HG03575 (cell line): ENCODE results near the gene TNFRSF4.

Source experiments
- ATAC-seq: cut with Tn5 transposase; IDR thresholded peaks from one replicate; pipeline ENCODE4 v1.9.1; 2021; ENCODE audit not compliant: unreplicated experiment, insufficient number of reproducible peaks, low FRiP score; ENCODE audit errors: extremely low read depth

TNFRSF4 gene

DNA sequence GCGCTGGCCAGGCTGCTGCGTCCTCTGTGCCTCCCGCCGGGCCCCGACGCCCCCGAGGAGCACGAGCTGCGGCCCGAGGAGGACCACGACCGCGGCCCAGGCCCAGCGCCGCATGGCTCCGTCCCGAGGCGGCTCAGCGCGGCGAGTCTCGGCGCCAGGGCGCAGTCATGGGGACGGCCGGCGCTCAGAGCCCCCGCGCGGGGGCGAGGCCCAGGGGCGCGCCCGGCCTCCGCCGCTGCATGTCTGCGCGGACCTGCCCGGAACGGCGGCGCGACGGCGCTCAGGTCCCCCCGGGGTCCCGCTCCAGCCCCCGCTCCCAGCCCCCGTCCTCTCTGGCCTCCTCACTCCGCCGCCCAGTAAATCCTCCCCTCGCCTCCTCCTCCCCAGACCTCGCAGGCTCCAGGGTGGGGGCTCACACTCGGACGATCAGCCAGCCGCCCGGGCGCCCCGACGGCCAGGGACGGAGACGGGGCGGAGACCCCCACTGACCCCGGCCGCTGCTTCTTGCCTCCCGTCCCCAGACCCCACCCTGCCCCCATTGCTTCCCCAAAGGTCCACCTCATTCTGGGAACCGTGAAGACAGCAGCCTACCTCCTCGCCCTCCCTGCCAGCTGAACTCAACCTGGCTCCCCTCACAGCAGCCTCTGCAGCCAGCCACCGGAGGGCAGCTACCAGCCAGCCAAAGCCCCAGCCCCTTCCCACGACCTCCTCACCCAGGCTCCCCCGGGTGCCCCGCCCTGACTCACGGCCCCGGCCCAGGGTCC is 32.8 kb upstream of the TNFRSF4 start, which contains the start of gene C1QTNF12:
C1QTNF12 (minus strand) TSS at position 146 of the 764 bp plus-strand sequence; CDS start at position 114, 32 bp downstream.
- no peak for ATAC-seq

DNA sequence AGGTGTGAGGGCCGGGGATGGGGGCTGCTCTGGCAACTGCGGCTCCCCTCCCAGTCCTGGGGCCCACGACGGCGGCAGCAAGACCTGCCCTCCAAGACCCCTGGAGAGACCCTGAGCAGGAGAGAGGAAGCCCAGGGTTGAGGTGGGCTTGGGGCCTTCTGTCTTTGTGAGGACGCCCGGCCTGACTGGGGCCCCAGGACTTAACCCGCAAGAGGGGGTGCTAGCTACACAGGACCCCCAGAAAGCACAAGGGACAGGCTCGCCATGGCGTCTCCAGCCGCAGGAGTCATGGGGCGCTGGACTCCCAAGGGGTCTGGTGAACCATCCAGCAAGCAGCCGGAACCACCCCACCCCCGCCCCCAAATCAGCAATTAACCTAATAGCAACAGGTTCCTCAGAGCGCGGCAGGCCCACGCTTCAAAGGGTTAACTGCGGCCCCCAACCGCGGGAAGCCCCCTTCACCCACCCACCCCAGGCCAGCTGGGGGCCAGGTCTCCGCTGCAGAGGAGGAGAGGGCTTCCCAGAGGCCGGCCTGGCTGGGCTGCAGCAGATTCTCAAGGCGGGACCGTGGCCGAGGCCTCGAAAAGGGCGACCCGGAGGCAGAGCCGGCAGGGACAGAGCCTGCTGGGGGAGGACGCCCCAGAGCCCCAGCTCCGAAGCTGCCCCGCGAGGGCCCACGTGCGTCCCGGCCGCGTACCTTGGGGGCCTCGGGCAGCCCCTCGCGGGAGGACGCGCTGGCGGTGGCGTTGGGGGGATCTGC is 32.0 kb upstream of the TNFRSF4 start:
- ATAC-seq = no peak

DNA sequence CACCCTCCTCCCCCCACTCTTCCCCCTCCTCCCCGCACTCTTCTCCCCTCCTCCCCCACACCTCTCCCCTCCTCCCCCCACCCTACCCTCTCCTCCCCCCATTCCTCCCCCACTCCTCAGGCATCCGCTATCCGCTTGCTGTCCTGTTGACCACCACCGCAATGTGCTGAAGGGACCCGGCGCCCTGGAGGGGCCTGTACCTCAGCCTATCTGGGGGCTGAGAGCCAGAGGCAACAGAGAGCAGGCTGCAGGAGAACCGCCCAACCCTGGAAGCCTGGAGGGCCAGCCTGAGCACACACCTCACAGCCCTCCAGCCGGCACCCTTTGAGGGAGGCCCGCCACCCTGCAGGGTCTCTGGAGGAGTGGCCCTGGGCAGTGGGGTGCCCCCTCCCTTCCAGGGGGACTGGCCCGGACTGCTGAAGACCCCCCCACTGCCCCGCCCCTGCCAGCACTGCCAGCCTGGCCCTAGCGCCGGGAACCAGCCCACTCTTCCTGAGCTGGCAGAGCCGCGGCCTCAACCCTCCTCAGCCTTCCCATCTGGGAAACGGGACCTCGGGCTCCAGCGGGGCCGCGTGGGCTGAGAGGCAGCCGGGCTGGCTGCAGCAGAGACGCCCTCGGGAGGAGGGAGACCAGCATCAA is 31.3 kb upstream of the TNFRSF4 start:
- no peak for ATAC-seq

DNA sequence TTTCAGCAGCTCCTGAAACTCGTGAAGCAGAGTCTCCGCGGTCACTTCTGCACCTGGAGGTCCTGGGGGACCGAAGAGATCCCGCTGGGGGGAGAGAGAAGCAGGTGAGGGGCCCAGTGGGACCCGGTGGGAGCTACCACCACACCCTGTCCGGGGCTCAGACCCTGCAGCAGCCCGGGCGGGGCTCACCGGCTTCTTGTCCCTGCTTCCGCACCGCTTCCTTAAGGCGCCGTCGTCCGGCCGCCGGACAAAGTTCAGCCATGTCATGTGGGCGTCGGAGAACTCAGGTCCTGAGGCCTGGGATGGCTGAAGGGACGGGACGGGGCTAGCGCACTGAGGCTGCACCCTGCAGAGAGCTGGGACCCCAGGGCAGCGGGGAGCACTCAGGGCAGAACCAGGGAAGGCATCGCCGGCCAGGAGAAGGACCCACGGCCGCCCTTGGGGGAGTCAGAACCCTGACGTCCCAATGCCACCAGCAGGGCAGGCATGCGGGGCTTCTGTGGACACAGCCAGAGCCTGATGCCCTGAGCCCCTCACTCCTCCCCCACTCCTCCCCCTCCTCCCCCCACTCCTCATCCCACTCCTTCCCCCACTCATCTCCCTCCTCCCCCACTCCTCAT is 30.3 kb upstream of the TNFRSF4 start:
- no peak for ATAC-seq

DNA sequence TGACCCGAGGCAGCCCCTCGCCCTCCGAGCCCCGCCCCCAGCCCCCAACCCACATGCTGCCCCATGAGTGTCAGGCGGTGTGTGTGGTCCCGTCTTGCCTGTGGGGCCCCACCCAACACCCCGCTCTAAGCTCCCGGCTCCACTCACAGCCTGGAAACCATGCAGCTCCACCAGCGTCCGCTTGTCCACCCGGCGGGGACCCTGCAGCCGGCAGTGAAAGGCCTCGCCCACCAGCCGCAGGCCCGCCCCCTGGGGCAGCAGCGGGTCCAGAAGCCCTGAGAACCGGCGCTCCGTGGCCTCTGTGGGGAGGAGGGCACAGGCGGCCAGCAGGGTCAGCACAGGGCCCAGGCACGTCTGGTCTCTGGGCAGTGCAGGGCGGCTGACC is 29.8 kb upstream of the TNFRSF4 start:
- no peak for ATAC-seq

DNA sequence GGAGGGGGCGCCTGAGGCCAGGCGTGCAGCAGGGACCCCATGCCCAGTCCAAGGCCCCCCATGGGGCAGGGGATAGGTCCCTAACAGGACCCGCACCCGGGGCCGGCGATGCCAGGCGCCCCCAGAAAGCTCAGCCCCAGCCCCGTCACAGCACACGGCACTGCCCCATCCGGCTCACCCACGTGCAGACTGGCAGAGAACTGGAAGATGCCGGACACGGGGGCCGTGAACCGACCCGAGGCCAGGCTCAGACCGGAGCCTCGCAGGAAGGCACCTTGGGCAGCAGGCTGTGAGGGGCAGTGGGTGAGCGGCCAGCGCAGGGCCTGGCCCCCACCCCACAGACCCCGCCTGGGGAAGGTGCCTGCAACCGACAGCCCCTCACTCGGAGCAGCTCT is 29.3 kb upstream of the TNFRSF4 start:
- ATAC-seq = no peak

DNA sequence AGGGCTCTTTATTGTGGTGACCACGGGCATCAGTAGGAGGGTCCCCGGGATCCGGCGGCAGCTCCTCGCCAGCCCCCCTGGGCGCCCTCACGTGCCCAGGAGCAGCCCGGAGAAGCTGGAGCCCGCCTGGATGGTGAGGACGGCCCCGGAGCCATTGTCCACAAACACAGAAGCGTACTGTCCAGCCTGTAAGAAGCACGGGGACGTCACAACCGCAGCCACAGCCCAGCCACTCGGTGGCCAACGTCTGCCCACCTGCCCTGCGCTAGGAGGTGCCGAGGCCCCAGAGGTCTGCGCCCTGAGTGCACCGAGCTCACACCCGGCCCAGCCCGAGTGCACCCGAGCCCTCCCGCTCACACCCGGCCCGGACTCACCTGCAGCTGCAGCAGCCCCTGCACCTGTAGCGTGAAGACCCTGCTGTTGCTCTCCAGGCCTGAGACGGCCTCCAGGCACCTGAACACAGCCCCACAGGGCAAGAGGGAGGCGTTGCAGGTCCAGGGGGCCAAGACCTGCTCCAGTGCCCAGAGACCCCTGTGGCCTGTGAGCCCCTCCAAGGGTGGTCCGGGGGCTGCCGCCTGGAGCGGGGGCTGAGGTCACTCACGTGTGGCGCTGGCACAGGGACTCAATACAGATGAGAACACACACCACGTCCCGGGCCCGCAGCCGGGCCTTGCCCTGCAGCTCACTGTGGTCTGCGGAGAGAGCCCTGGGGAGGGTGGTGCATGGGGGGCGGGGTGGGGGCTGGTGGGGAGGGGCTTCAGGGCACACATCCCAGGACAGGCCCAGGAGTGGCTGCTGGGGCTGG is 28.7 kb upstream of the TNFRSF4 start:
- no peak for ATAC-seq

DNA sequence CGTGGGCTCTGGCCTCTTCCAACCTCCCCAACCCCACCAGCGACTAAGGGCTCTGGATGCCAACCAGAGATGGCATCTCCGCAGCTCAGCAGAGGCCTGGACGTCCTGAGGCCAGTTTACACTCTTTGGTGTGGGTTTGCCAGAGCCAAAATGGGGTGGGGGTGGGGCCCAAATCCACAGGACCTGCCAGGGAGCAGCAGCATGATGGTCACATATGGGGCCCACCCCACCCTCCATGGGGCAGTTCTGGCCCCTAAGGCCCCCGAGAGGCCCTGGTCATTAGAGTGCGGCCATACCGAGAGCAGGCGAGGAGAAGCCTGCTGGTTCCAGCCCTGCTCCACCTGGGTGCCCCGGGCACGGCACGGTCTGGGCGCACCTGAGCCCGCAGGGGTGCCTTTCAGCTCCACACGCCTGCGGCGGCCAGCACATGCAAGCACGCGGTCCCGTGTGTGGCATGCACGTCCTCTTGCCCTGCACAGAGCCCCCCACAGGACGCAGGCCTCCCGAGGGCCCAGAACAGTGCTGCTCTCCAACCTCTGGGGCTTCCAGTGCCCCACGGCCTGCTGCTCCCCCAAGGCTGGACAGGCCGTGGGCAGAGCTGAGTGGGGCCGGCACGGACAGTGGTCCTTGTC is 27.8 kb upstream of the TNFRSF4 start:
- no peak for ATAC-seq

DNA sequence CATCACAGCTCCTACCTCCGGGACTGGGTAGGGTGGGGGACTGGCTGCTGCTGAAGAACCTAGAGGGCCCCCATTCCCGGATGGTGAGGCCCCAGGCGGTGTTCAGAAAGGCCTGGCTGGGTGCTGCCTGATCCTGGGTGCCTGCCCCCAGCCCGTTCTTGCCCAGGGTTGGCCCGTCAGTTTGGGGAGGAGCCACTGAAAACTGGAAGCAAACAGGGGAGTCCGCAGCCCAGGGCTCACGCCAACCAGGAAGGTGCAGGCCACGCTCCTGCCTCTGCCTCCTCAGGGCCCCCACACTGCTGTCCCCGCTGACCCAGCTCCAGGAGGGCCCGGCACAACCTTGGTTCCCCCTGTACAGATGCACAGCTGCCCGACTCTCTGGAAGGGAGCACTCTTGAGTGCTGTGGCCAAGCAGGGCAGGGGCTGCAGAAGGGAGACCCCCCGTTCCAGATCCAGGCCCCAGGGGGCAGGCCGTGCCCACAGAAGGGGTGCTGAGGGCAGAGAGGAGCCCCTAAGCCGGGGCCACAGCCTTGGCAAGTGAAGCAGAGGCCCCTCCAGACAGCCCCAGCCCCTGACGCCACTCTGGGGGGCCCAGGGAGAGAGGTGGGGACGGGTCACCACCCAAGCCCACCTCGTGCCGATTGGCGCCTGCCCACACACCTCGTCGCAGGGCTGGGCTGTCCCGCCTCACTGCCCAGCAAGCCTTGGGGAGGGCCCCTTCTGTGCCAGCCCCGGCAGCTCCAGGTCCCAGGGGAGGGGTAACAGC is 27.1 kb upstream of the TNFRSF4 start:
- no peak for ATAC-seq

DNA sequence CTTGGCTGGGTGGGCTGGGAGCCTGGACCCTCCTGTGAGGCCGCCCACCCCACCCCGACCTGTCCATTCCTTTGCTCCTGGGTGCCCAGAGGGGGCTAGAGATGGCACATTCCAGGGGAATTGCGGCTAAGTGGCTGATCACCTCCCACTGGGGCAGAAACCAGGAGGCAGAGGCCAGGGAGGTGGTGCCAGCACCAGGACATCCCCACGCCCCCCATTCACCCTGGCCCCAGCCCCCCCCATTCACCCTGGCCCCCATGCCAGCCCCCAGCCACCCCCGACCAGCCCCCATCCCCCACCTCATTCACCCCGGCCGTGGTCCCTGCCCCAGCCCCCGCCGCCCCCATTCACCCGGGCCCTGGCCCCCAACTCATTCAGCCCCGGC is 26.4 kb upstream of the TNFRSF4 start:
- ATAC-seq = no peak

DNA sequence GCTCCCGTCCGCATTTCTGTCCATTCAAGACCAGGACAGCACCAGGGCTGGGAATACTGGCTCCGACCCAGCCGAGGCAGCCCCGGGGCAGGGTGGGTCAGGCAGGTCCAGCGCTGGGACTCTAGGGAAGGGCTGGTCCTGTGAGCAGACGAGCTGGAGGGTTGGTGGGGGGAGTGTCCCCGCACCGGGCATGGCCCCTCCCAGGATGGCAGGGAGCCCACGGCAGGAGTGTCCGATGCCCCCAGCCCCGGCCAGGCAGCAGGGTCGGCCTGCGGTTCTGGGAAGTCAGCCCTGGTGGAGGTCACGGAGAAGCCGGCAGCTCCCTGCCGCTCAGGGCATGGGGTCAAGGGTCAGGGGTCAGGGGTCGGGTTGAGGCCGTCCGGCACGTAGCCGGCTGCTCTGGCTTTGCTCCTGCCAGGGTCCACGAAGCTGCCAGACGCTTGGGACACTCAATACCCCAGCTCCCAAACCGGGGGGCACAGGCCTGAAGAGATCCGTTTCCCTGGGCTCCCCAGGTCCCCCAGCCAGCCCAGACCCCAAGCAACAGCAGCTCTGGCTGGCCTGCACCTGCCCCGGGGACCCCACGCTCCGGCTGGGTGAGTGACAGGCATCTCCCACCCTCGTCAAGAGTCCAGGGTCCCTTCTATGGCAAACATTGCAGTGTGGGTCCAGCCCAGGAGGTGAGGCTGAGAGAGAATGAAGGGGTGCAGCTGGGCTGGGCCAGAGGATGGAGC is 25.8 kb upstream of the TNFRSF4 start:
- no peak for ATAC-seq

DNA sequence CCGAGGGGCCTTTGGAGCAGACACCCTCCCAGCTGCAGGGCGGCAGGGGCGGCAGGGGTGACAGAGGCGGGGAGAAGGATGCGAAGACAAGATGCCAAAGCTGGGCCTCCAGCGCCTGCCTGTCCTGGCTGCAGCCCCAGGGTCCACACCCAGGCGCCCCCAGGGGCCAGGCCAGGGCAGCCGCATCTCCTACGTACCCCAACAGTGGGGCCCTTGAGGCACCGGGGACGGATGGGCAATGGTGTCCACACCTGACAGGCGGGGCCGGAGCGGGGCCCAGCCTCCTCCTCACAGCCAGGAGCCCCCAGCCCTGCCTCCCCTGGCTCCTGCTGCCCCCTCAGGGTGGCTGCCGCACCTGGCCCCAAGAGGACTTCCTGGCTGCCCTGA is 25.3 kb upstream of the TNFRSF4 start:
- ATAC-seq = no peak

DNA sequence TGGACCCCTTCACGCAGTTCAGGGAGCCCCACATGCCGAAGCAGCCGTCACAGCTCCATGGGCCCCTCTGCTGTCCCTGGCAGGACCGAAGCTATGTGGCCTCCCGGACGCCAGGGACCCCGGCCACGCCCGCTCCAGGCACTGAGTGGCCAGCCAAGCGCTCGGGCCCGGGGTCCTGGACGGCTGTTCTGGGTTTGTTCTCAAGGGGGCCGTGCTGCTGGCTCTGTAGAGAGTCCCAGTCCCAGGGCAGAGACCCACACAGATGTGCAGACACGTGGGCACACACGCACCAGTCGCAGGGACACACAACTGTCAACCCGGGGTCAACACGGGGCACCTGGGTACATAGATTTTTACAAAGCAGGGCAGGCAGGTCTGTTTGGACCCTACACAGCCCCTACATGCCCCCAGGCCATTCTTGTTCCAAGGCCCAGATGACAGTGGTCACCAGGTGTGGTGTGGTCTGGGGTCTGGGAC is 24.8 kb upstream of the TNFRSF4 start:
- no peak for ATAC-seq

DNA sequence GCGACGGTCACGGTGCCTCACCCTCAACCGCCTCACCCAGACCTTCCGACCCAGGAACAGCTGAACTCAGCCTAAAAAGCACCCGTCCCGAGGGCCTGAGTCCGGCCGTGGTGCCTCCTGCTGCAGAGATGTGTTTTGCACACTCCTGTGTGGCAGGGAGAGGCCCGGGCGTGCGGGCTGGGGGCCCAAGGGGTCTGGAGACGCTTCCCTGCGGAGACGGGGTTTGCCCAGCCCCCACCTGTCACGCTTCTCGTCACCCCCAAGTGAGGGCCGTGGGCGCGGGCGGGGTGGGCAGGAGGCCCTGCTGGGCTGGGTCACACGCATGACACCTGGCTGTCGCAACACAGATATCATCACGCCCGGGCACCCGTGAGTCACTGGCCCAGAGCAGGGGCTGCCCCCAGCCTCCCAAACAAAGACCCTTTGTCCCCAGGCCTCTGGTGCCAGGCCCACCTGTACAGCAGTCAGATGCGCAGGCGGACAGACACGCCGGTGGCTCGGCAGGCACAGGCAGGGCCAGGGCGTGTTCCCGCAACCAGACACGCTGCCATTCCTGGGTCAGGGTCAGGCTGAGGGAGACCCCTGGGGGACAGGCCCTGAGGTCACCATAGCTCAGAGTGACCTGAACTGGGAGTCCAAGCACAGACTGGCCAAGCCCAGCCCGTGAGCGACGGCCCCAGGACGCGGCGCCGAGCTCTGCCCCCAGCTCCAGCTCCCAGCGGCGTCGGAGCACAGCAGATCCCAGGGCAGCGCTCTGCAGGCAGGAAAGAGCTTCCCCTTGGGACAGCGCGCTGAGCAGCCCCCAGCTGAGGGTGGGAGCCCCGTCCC is 24.1 kb upstream of the TNFRSF4 start:
- no peak for ATAC-seq

DNA sequence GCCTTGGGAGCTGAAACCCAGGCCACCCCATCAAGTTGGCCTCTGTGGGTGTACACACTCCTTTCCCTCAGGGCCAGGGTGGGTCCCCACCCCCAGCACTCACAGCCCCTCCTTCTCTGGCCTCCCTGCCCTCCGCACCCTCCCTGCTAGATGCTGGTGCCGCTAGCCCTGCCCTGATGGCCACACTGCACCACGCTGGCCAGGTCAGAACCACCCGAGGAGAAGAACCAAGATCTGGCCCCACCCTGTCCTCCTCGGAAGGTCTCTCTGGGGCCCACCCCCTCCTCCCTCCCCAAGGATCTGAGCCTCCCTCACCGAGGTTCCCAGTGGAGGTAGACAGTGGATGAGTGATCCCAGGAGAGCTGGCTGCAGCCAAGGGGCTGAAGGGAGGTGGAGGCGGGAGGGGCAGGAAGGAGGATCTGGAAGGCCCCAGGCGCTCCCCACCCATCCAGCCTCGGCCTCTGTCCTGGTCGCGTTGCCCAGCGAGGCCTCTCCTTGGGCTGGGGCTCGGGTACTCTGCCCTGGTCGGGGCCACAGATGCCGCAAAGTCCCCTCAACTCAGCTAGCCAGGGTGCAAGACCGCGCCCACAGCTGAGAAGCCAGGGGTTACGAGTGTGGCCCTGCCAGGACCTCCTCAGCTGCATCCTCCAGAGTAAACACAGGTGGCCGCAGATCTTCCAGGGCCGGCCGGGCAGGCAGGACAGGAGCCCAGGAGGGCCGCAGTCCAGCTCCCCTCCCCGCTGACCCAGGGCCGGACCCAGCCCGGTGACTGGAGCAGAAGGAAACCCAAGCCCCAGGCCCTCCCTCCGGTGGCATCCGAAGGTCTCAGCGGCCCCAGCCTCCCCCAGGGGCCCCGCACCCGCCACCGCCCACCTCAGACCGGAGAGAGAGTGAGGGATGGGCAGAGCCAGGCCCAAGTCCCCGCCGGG is 23.3 kb upstream of the TNFRSF4 start:
- ATAC-seq = no peak
